ENCODE results near the gene MCUR1. TPM values are rescaled to one million over a fixed set of nuclear protein-coding genes. Genes with fewer than 3 reads are reported as not detected.

MCUR1 gene
- total RNA-seq, 2 donors from 2014 or later, result 33.8 to 38.6 TPM

- H3K36me3 ChIP-seq (ENCODE audit: control insufficient read depth, insufficient read depth, low read length), result no peaks in the 10 kb centered on the region
- Mint-ChIP-seq H3K27me3 (ENCODE audit: insufficient read depth) (no peaks in the 10 kb centered on the region), H3K4me1 (peaks cover 15% of the 10 kb centered on the region), H3K4me3 (peak overlapping the region; percentile 81), H3K27ac (peak overlapping the region; percentile 87), H3K9me3 (no peaks in the 10 kb centered on the region), H3K36me3 (ENCODE audit: low read depth) (peaks cover 6% of the 10 kb centered on the region)
- TF ChIP-seq, protein P1, sequence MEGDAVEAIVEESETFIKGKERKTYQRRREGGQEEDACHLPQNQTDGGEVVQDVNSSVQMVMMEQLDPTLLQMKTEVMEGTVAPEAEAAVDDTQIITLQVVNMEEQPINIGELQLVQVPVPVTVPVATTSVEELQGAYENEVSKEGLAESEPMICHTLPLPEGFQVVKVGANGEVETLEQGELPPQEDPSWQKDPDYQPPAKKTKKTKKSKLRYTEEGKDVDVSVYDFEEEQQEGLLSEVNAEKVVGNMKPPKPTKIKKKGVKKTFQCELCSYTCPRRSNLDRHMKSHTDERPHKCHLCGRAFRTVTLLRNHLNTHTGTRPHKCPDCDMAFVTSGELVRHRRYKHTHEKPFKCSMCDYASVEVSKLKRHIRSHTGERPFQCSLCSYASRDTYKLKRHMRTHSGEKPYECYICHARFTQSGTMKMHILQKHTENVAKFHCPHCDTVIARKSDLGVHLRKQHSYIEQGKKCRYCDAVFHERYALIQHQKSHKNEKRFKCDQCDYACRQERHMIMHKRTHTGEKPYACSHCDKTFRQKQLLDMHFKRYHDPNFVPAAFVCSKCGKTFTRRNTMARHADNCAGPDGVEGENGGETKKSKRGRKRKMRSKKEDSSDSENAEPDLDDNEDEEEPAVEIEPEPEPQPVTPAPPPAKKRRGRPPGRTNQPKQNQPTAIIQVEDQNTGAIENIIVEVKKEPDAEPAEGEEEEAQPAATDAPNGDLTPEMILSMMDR (conservative IDR thresholded peaks at IDR 0.05), result no peak
- peak overlapping the region; percentile 92 for H3K4me3 ChIP-seq (ENCODE audit: low read length)
- no peaks in the 10 kb centered on the region for H3K27me3 ChIP-seq (ENCODE audit: control insufficient read depth, insufficient read depth, low read length, poor library complexity, severe bottlenecking)
- peak overlapping the region; percentile 91 for H3K27ac ChIP-seq (ENCODE audit: low read depth, low read length)
- H3K9me3 ChIP-seq (ENCODE audit: control insufficient read depth, low read length), result no peaks in the 10 kb centered on the region
- peak overlapping the region; percentile 71 for H3K9ac ChIP-seq (ENCODE audit: extremely low read depth, low read length, poor library complexity, severe bottlenecking)
- WGBS, 2 experiments (ENCODE audit: insufficient coverage in 1 of 2, insufficient read length in 1 of 2), result 67 to 78% methylated on average over 4 to 8 of the region's 8 CpGs
- H3K4me1 ChIP-seq (ENCODE audit: control insufficient read depth, insufficient read depth, low read length), result peaks cover 3% of the 10 kb centered on the region
- no peak for DNase-seq
Observed at GRCh38 chr6:13814938-13815575, 700 bp upstream of the MCUR1 start.

- H3K36me3 Mint-ChIP-seq (ENCODE audit: low read depth), result peaks cover 10% of the 10 kb centered on the region
- H3K4me3 Mint-ChIP-seq, result peak overlapping the region; percentile 81
- WGBS, 2 experiments (ENCODE audit: insufficient coverage in 1 of 2, insufficient read length in 1 of 2), result 0% methylated on average over 3 to 56 of the region's 56 CpGs
- peak; percentile 95 for DNase-seq
- Histone ChIP-seq H3K4me1 (ENCODE audit: control insufficient read depth, insufficient read depth, low read length) (peaks cover 3% of the 10 kb centered on the region), H3K36me3 (ENCODE audit: control insufficient read depth, insufficient read depth, low read length) (peaks cover 8% of the 10 kb centered on the region), H3K9me3 (ENCODE audit: control insufficient read depth, low read length) (no peaks in the 10 kb centered on the region), H3K4me3 (ENCODE audit: low read length) (peak overlapping the region; percentile 92), H3K27me3 (ENCODE audit: control insufficient read depth, insufficient read depth, low read length, poor library complexity, severe bottlenecking) (no peaks in the 10 kb centered on the region), H3K9ac (ENCODE audit: extremely low read depth, low read length, poor library complexity, severe bottlenecking) (peak overlapping the region; percentile 85), H3K27ac (ENCODE audit: low read depth, low read length) (peak overlapping the region; percentile 91)
- no peaks in the 10 kb centered on the region for H3K9me3 Mint-ChIP-seq
- peaks cover 15% of the 10 kb centered on the region for H3K4me1 Mint-ChIP-seq
- TF ChIP-seq, protein P1 (conservative IDR thresholded peaks at IDR 0.05), result no peak
- peak overlapping the region; percentile 89 for H3K27ac Mint-ChIP-seq
- no peaks in the 10 kb centered on the region for H3K27me3 Mint-ChIP-seq (ENCODE audit: insufficient read depth)
Observed at GRCh38 chr6:13813621-13814175, 659 bp downstream of the MCUR1 start.

GRCh38 chr6:13813026-13813425, 1.3 kb downstream of the MCUR1 start:
- peaks cover 6% of the 10 kb centered on the region for H3K4me1 ChIP-seq (ENCODE audit: control insufficient read depth, insufficient read depth, low read length)
- no peak overlapping the region for H3K27ac ChIP-seq (ENCODE audit: low read depth, low read length)
- no peaks in the 10 kb centered on the region for H3K9me3 ChIP-seq (ENCODE audit: control insufficient read depth, low read length)
- Mint-ChIP-seq H3K4me1 (peaks cover 11% of the 10 kb centered on the region), H3K9me3 (no peaks in the 10 kb centered on the region), H3K27ac (no peak overlapping the region), H3K4me3 (peak overlapping the region; percentile 81), H3K36me3 (ENCODE audit: low read depth) (peaks cover 10% of the 10 kb centered on the region), H3K27me3 (ENCODE audit: insufficient read depth) (no peaks in the 10 kb centered on the region)
- DNase-seq, result no peak
- peaks cover 15% of the 10 kb centered on the region for H3K36me3 ChIP-seq (ENCODE audit: control insufficient read depth, insufficient read depth, low read length)
- no peaks in the 10 kb centered on the region for H3K27me3 ChIP-seq (ENCODE audit: control insufficient read depth, insufficient read depth, low read length, poor library complexity, severe bottlenecking)
- peak overlapping the region; percentile 92 for H3K4me3 ChIP-seq (ENCODE audit: low read length)
- TF ChIP-seq, protein P1 (conservative IDR thresholded peaks at IDR 0.05), result no peak
- 61 to 65% methylated on average over 4 to 5 of the region's 7 CpGs for WGBS, 2 experiments (ENCODE audit: insufficient coverage in 1 of 2, insufficient read length in 1 of 2)
- peak overlapping the region; percentile 85 for H3K9ac ChIP-seq (ENCODE audit: extremely low read depth, low read length, poor library complexity, severe bottlenecking)

Data from endodermal cell (in vitro differentiated cells).